Activated T-cell treated with anti-CD3 and anti-CD28 coated beads, Interleukin-2, amount 50 U/mL, for 1 hour (primary cell): ENCODE data around the gene SVEP1.
"Not testable (repeated sequence)": the region's sequence is repeated elsewhere in the genome, so short reads cannot be mapped to it uniquely, and the experiment has no call there.

Experiments used
- DNase-seq: peaks from one replicate; pipeline ENCODE4 v3.0.0-alpha.2; 2020

Gene SVEP1

DNA sequence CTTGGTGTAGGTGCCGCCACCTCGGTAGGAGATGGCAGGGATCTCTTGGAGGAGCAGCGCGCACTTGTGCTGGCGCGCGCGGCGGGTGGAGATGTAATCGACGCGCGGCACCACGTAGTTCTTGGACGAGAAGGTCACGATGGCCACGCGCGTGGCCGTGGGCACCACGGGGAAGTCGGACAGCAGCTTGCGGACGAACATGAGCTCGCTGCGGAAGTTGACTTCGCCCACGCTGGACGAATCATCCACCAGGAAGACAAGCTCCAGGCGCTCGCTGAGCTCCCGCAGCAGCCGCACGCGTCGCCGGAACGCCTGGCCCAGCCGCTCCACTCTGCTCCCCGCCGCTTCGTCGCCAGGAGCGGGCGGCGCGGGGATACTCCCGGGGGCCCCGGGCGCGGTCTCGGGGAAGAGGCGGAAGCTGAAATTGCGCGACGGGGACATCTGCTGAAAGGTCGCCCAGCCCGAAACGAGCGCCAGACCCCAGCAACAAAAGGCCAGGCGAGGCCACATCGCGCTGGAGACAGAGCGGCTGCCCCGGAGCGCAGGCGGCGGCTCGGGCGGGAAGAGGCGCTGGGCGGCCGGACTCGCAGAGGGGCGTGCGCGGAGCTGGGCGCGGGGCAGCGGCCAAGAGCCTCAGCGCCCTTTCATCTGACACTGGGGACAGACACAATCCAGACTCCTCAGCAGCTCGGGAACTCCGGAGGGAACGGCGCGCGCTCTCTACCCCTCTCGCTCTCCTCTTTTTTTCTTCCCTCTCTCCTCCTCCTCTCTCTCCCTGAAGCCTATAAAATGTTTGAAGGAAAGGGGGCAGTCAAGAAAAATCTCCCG, at the start of gene SVEP1:
Gene SVEP1, minus strand, starts transcription at position 708 of the 828 bp plus-strand sequence. Its CDS starts 198 bp downstream, at position 510.
- DNase-seq = no peak

DNA sequence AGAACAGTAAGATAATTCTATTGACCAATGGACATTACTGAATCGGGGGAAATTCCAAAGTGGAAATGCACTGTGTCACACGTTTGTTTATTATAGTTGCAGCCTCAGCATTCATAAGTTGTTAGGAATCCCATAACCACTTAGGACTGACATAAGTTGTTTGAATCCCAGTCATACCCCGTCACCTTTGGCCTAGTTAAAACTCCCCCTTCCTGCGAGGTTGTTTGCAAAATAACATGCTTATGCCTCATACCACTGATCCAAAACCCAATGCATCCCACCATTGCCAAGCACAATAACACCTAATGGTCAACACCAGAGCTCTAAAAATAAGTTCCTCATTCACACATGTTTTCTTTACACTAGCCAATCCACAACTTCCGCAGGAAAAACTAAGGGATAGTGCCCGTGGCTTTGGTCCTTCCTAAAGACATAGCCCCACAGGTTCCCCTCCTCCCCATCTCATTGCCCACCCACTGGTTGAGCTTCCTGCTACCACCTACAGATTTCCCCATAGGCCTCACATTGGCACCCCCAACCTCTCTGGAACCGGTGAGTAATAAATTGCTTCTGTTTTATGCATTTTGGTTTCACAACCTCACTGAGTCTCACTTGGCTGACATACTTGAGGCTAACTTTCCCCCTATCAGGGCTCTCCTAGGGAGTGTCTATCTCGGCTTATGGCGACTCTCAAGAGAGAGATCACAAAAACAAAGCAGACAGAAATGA, 46.7 kb upstream of the SVEP1 start:
- DNase-seq = no peak

DNA sequence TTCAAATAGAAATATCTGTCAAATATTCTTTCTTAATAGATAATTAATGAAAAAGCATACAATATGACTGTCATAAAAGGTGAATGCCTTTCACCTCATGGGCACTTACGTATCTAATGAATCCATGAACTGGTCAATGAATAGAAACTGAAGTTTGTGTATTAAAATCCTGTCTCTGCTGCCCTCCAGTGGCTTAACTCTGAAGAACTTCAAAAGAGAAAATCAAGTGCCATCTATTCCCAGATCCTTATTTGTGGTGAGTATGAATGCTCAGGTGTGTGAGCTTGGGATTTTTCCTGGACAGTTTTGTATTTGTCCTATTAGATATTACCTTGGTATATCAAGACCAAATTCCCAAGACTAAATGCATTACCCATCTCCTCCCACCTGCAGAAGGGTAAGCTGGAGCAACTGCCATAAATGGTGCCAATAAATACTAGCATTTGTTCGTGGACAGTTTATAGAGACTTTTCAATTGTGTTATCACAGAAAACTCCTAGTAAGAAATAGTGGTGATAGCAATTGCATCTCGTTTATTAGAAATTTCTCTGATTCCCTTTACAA, 44.0 kb upstream of the SVEP1 start:
- DNase-seq = no peak

DNA sequence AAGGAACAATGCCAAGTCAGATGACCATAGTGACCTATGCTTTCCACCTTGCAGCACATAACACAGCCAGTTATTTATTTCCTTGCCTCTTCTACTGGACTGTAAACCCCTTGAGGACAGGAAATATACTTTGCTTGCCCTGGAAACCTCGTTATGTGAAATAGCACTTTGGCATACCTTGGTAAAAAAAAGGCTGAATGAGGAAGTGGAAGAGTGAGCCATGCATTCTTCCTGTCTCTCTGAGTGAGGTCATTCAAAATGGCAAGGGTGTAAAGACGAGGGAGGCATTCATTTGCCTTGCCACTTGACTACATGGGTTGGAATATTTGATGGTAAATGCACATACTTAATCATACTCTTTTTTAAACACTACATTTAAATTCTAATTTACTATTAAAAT, 42.8 kb upstream of the SVEP1 start:
- no peak for DNase-seq

DNA sequence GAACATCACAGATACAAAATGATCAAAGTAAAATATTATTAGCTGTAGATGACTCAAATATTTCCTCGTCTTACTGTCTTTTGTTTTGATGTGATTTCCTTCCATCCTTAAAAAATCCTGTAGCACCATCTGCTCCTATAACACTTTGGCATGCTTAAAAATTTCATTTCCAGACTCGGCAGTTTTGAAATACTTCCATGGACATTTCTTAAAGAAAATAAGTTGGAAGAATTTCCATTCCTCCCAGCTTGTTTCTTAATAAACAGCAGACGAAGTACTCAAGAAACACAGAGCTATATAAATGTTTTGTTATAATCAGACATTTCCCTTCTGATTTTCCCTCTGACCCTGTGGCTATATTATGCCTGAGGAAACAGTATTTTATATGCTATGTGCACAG, 41.2 kb upstream of the SVEP1 start:
- no peak for DNase-seq

DNA sequence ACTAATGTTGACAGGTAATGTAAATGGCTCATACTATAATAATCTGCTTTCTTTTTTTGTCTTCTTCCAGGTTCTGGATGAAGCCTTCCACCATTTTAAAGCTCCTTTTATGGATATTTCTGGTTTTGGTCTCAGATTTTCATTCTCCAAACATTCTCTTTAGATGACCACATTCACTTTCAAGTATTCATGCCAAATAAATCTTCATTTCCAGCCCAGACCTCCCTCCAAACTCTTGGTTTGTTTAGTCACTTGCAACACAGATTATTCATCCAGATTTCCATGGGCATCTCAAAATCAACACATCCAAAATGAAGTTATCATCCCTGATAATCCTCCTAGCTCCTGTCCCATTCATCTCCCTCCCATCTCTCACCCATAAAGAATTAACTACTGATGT, 40.3 kb upstream of the SVEP1 start:
- DNase-seq = no peak

DNA sequence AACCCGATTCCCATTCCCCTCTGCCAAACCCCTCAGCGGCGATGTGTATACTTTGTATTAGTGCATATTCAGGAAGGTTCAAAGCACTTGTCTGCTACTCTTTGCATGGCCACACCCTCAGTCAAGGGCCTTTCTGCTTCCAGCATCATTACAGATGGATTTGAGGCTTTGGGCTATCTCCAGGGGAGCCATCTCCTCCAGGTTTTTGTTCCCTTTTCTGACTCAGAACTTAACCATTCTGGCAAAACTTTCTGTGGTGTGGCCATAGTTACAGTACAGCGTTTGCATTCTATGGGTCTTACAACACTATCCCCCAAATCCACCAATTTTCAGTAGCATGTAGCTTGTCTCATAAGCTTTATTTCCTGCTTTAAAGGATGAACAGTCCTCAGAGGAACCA, 36.0 kb upstream of the SVEP1 start:
- no peak for DNase-seq

DNA sequence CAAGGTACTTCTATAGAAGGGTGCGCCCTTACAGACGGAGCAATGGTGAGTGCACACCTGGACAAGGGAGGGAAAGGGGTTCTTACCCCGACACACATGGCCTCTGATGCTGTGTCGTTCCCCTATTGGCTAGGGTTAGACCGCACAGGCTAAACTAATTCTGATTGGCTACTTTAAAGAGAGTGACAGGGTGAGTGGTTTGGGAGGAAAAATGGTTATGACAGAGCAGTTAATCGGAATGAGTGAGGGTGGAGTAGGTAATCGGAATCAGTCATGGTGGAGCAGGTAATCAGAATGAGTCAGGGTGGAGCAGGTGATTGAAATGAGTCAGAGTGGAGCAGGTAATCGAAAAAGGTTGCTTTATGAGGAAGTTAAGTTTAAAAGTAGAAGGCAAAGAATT, 35.0 kb upstream of the SVEP1 start:
- DNase-seq = not testable (repeated sequence)

DNA sequence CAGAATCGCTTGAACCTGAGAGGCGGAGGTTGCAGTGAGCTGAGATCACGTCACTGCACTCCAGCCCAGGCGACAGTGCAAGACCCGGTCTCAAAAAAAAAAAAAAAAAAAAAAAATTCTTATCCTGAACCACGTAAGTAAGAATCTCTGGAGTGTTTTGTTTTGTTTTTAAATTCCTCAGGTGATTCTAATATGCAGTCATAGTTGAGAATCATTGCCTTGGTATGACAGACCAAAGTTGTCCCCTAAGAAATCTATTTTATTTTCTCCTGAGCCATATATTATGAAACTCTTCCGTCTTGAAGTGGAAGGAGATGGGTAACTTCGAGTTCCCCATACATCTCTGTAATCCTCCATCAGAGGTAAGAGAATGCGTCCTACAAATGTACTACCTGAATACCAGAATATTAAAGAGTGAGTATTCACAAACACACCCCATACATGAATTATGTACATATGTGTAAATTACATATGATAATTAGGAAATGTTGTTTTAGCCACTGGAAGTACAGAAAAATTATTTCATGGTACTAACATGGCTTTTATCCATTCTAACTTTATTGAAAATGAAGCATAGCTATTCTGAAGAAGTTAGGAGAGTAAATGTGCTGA, 26.7 kb upstream of the SVEP1 start:
- no peak for DNase-seq

DNA sequence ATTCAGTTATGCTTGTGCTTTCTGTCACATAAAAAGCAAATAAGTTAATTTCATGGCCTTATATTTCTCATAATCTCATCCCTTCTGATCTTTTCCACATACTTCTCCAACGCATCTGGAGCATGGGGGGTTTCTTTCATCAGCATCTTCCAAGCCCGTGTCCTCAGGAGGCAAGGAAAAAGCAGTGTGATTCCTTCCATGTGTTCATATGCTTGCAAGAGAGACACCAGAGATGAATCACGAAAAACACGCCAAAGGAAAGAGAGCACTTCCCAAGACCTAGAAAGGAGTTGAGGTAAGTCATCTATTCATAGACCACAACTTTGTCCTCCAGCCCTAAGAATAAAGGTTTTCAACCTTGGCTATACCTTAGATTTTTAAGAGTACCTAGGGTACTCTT, 26.0 kb upstream of the SVEP1 start:
- no peak for DNase-seq

DNA sequence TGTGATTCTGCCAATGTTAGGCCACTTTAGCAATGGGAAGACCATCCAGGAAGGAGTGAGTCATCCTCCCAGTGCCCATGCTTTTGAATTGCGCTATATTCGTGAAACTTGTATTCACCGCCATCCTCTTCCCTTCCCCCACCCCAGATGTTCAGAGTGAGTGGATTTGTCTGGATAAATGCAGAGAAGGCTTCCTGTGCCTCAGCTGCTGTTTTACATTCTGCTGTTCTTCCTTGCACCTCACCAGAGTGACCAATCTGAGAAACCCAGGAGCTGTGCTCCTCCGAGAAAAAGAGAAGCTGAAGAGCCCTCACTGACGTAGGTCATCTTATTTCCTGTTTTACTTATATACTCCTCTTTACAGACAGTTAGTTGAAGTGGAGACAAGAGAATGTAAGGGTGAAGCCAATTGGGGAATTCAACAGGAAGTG, 24.6 kb upstream of the SVEP1 start:
- no peak for DNase-seq

DNA sequence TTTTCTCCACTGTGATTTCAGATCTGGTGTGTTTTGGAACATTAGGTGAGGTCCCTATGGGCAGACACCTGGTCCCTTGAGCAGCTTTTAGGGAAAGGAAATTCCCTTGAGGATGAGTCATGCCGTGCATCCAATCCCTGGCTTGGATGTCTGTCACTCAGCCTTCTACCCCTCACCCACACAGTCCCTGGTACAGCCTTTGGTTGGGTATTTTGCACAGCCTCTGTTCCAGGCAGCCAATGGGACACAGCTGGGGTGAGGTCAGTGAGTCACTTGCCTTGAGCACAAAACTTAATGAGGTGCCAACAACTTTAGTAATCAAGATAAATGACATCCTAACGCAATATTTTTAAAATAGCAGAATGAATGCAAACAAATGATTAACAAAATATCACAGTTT, 22.7 kb upstream of the SVEP1 start:
- no peak for DNase-seq

DNA sequence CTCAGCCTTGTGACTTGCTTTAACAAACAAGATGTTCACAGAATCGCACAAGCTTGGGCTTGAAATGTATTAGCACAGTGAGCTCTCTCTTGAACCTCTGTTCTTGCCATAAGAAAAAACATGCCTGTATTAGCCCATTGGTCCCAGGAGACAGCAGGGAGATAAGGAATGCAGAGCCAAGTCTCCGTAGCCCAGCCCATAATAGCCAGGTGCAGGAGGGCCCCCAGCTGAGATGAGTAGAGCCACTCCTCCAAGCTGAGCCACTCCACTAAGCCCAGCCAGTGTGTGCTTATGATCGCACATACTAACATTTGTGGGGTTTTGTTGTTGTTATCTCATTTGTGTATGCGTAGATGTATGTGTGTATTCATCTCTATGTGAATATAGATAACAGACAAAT, 21.6 kb upstream of the SVEP1 start:
- no peak for DNase-seq

DNA sequence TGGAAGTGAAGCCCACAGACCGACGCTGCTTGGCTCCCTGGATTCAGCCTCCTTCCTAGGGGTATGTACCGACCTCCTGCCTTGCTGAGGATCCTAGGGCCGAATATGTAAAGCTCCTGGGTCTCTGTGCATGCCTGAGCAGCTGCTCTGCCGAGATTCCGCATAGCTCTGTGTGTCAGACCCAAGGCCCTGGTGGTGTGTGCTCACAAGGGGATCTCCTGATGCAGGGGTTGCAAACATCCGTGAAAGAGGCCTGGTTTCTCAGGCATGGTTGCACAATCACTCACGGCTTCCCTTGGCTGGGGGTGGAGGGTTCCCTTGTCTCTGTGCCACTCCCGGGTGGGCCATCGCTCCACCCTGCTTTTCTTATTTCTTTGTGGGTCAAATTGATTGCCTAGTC, 19.9 kb upstream of the SVEP1 start:
- DNase-seq = no peak

DNA sequence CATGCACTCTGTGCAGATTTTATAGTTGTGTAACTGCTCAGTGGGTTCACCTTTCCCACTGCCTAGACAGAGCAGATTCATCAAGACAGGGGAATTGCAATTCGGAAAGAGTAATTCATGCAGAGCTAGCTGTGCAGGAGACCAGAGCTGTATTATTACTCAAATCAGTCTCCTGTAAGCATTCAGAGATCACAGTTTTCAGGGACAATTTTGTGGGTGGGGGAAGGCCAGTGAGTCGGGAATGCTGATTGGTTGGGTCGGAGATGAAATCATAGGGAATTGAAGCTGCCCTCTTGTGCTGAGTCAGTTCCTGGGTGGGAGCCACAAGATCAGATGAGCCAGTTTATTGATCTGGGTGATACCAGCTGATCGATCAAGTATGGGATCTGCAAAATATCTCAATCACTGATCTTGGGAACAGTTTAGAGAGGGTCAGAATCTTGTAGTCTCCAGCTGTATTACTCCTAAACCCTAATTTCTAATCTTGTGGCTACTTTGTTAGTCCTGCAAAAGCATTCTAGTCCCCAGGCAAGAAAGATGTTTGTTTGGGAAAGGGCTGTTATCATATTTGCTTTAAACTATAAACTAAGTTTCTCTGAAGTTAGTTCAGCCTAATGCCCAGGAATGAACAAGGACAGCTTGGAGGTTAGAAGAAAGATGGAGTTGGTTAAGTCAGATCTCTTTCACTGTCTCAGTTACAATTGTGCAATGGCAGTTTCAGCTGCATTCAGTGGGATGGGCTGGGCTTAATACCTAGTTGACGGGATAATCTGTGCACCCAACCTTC, 12.7 kb upstream of the SVEP1 start:
- no peak for DNase-seq

DNA sequence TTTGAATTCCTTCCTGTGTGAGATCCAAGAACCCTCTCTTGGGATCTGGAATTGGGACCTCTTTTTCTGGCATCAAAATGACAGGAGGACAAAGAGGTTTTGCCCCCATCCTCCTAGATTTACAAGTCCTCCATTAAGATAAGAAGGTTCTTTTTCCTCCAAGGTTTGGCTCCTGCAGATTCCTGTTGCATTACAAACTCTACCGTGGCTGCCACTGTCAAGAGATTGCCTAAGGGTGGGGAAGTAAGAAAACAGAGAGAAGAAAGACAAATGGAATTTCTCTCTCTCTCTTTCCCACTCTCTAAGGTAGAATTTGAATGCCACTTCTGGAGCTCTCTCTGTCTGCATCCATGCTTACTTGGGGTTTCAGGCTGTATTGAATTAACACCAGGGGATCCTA, 12.0 kb upstream of the SVEP1 start:
- no peak for DNase-seq

DNA sequence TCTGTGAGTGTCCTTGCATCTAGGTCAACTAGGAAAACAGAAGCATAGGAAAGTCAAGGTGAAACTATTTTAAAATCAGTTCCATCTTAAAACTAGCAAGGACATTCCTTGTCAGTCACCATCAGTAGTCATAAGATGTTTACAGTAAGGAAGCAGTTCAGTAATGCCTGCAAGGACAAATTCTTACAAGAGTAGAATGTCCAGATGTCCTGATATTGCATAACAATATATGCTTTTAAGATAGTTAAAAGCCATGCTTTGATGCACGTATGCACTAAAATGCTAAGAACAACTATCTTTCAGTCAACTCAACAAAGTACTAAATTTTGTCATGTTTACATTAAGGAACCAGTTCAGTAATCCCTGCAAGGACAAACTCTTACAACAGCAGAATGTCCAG, 11.3 kb upstream of the SVEP1 start:
- DNase-seq = no peak

DNA sequence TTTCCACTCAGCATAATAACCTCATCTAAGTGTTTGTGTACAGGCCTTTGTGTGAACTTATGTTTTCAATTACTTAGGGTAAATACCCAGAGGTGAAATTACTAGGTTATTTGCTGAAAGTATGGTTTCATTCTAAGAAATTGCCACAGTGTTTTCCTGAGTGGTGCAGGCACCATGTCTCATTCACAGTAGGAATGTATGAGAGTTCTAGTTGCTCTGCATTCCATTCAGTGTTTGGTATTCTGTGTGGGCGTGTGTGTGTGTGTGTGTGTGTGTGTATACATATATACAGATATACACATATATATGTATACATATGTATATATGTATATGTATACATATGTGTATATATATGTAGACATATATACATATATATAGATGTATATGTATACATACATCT, 8.8 kb upstream of the SVEP1 start:
- no peak for DNase-seq

DNA sequence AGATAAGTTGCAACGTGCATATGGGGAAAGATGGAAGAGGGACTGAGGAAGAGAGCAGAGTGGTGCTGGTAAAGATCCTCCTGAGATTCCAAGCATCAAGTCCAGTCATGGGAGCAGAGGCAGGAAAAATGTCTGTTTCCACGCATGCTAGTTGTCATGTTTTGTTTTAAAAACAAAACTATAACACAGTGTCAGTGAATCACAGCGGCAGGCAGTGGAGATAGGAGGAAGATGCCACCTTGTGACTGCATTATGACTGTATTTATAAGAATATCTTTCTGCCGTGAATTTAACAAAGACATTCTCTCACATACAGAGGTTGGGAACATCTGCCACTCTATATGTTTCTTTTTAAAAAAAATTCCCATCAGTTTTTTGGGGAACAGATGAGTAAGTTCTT, 3.7 kb upstream of the SVEP1 start:
- DNase-seq = no peak

DNA sequence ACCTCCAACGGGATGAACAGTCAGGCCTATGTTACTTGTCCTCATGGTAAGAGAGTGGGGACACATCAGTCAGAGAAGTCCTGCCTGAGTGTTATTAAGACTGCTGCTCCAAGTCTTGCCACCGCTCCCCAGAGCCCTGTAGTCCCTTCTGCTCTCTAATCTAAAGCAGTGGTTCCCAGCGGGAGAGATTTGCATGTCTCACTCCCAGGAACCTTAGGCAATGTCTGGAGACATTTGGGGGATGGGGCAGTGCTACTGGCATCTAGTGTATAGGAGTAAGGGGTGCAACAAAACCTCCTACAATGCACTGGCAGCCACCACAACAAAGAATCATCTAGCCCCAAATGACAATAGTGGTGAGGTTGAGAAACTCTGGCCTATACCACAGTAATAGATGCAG, 2.6 kb upstream of the SVEP1 start:
- no peak for DNase-seq

DNA sequence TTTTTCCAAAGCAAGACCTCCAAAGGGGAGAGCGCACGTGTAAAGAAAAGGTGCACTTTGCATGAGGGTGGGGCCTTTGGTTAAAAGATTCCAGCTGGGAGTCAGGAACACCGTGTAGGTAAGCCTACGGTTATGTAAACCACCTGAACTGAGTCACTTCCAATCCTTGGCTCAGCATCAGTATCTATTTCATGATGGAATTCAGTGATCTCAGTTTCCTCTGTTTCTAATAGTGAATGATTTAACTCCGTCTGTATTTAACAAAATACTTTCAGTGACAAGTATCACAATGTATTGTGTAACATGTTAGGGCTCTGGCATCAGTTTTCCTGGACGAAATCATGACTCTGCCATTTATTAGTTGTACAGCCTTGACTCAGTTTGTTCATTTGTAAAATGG, 1.3 kb upstream of the SVEP1 start:
- DNase-seq = no peak

DNA sequence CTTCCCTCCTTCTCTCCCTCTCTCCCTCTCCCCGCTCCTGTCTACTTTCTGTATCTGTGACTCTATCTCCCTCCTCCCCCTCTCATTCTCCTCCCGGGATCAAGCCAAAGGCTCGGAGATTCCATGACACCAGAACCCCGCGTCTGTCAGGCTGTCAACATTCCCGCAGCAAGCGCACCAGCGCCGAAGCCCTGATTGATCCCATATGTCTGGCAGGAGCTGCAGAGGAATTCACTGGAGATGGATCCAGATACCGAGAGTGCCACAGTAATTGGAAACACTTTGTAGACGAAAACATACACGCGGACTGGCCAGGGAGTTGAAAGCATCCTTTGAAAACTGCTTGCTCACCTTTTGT, 300 bp upstream of the SVEP1 start:
- DNase-seq = no peak

DNA sequence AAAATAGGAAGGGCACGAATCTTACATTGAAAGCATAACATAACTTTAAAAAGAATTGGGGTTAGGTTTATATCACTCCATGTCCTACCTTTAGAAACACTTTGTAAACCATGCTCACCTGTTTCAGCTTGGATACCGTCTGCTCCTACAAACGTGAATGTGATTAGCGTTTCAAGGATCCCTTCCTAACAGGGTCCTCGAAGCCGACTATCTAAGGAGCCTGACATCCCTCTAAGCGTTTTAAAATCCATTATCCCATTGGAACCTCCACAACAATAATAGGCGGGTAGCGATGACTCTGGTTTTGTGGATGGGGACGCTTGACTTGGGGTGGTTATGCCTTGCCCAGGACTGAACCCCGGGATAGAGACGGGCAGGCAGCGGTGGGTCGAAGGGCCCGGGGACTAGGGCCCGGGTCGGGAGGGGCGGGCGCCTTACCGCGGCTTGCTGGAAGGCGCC, 937 bp downstream of the SVEP1 start:
- DNase-seq = no peak
